H9 (cell line): ENCODE measurements around the gene FSHR. TPM values are rescaled to one million over a fixed set of nuclear protein-coding genes. Genes with fewer than 3 reads are reported as not detected.

Experiments
- DNase-seq: peaks from one replicate; pipeline ENCODE4 v3.0.0-alpha.2; 2017
- H2AFZ ChIP-seq: one replicate; pipeline ENCODE4 v1.6.1; 2013; ENCODE audit warnings: mild to moderate bottlenecking, low read length, control low read depth, moderate library complexity
- H2AK5ac ChIP-seq: 2 replicates; pipeline ENCODE4 v1.6.1; 2013; ENCODE audit warnings: low read length, control low read depth, mixed read lengths; ENCODE audit not compliant: insufficient read length
- H2BK120ac ChIP-seq: one replicate; pipeline ENCODE4 v1.6.1; 2013; ENCODE audit warnings: low read depth, mild to moderate bottlenecking, low read length, control low read depth, inconsistent platforms; ENCODE audit not compliant: poor library complexity, severe bottlenecking
- H2BK12ac ChIP-seq: 2 replicates; pipeline ENCODE4 v1.6.1; 2013; ENCODE audit warnings: low read length, control low read depth, mixed read lengths, low read depth; ENCODE audit not compliant: insufficient read length
- H2BK15ac ChIP-seq: 2 replicates; pipeline ENCODE4 v1.6.1; 2013; ENCODE audit warnings: low read depth, low read length, control low read depth
- H2BK20ac ChIP-seq: one replicate; pipeline ENCODE4 v1.6.1; 2013; ENCODE audit warnings: low read depth, mild to moderate bottlenecking, low read length, control low read depth, inconsistent platforms; ENCODE audit not compliant: poor library complexity, severe bottlenecking
- H2BK5ac ChIP-seq: 2 replicates; pipeline ENCODE4 v1.6.1; 2013; ENCODE audit warnings: low read length, control low read depth, mixed read lengths; ENCODE audit not compliant: insufficient read length
- H3K14ac ChIP-seq: 2 replicates; pipeline ENCODE4 v1.6.1; 2013; ENCODE audit warnings: low read length, control low read depth; ENCODE audit not compliant: insufficient read depth
- H3K18ac ChIP-seq: 2 replicates; pipeline ENCODE4 v1.6.1; 2013; ENCODE audit warnings: low read depth, mild to moderate bottlenecking, mixed read lengths, low read length, control low read depth; ENCODE audit not compliant: insufficient read length
- H3K23ac ChIP-seq: 2 replicates; pipeline ENCODE4 v1.6.1; 2013; ENCODE audit warnings: low read length, control low read depth, mixed read lengths, low read depth; ENCODE audit not compliant: insufficient read length
- H3K23me2 ChIP-seq: 2 replicates; pipeline ENCODE4 v1.6.1; 2013; ENCODE audit warnings: low read depth, mild to moderate bottlenecking, mixed read lengths, low read length, control low read depth; ENCODE audit not compliant: insufficient read length, poor library complexity, severe bottlenecking
- H3K27ac ChIP-seq: 2 replicates; pipeline ENCODE4 v1.5.1; 2013; ENCODE audit warnings: low read length, control low read depth, mixed read lengths, low read depth; ENCODE audit not compliant: insufficient read length
- H3K27me3 ChIP-seq: 2 replicates; pipeline ENCODE4 v1.6.1; 2013; ENCODE audit warnings: low read length, control low read depth, inconsistent platforms; ENCODE audit not compliant: insufficient read depth
- H3K4ac ChIP-seq: 2 replicates; pipeline ENCODE4 v1.6.1; 2013; ENCODE audit warnings: low read depth, mild to moderate bottlenecking, control low read depth, inconsistent platforms, low read length, moderate library complexity
- H3K4me1 ChIP-seq: 2 replicates; pipeline ENCODE4 v1.6.1; 2013; ENCODE audit warnings: low read length, control low read depth, inconsistent platforms; ENCODE audit not compliant: insufficient read depth
- H3K4me2 ChIP-seq: 2 replicates; pipeline ENCODE4 v1.6.1; 2013; ENCODE audit warnings: low read length, control low read depth, mixed read lengths; ENCODE audit not compliant: insufficient read length, insufficient read depth
- H3K56ac ChIP-seq: 2 replicates; pipeline ENCODE4 v1.6.1; 2013; ENCODE audit warnings: low read depth, mild to moderate bottlenecking, mixed read lengths, low read length, control low read depth; ENCODE audit not compliant: insufficient read length
- H3K79me1 ChIP-seq: 2 replicates; pipeline ENCODE4 v1.6.1; 2013; ENCODE audit warnings: low read depth, mild to moderate bottlenecking, moderate library complexity, low read length, control low read depth, inconsistent platforms; ENCODE audit not compliant: insufficient read depth, poor library complexity, severe bottlenecking
- H3K79me2 ChIP-seq: 2 replicates; pipeline ENCODE4 v1.6.1; 2013; ENCODE audit warnings: low read length, control low read depth, inconsistent platforms; ENCODE audit not compliant: insufficient read depth
- H3K9ac ChIP-seq: 2 replicates; pipeline ENCODE4 v1.6.1; 2013; ENCODE audit warnings: low read length, control low read depth, mixed read lengths; ENCODE audit not compliant: insufficient read length; ENCODE audit errors: extremely low read depth
- H3K9me3 ChIP-seq: one replicate; pipeline ENCODE4 v1.6.1; 2013; ENCODE audit warnings: low read depth, low read length, inconsistent platforms; ENCODE audit not compliant: control insufficient read depth
- H3T11ph ChIP-seq: one replicate; pipeline ENCODE4 v1.6.1; 2013; ENCODE audit warnings: mild to moderate bottlenecking, low read length, control low read depth, inconsistent platforms
- H4K20me1 ChIP-seq: one replicate; pipeline ENCODE4 v1.6.1; 2013; ENCODE audit not compliant: control insufficient read depth, insufficient read length, insufficient read depth
- H4K5ac ChIP-seq: 2 replicates; pipeline ENCODE4 v1.6.1; 2013; ENCODE audit warnings: low read depth, mild to moderate bottlenecking, mixed read lengths, low read length, control low read depth; ENCODE audit not compliant: insufficient read length
- H4K8ac ChIP-seq: replicated peaks from 2 replicates; pipeline ENCODE4 v1.6.1; 2013; ENCODE audit warnings: low read length, control low read depth, mixed read lengths, low read depth; ENCODE audit not compliant: insufficient read length
- H4K91ac ChIP-seq: 2 replicates; pipeline ENCODE4 v1.6.1; 2013; ENCODE audit warnings: low read depth, mild to moderate bottlenecking, moderate library complexity, mixed read lengths, low read length, control low read depth; ENCODE audit not compliant: insufficient read length
- H3K27ac Mint-ChIP-seq, 3 experiments: 2 replicates in 2 of 3; 3 replicates in 1 of 3; pipeline ENCODE4 v1.8.0; 2020 to 2021; ENCODE audit warnings: mixed read lengths in 3 of 3, mild to moderate bottlenecking in 1 of 3, moderate library complexity in 1 of 3
- H3K27me3 Mint-ChIP-seq: 2 replicates; pipeline ENCODE4 v1.8.0; 2021; ENCODE audit warnings: low read depth, mild to moderate bottlenecking, moderate library complexity, mixed read lengths
- H3K36me3 Mint-ChIP-seq, 3 experiments: 2 replicates in 2 of 3; 3 replicates in 1 of 3; pipeline ENCODE4 v1.8.0; 2020 to 2021; ENCODE audit warnings: low read depth in 3 of 3, mixed read lengths in 3 of 3; ENCODE audit not compliant: insufficient read depth in 1 of 3
- H3K4me1 Mint-ChIP-seq, 2 experiments: 2 replicates each; pipeline ENCODE4 v1.8.0; 2020; ENCODE audit warnings: mixed read lengths in 2 of 2
- H3K4me3 Mint-ChIP-seq, 2 experiments: 2 replicates in 1 of 2; 3 replicates in 1 of 2; pipeline ENCODE4 v1.8.0; 2020 to 2021; ENCODE audit warnings: mild to moderate bottlenecking in 2 of 2, mixed read lengths in 2 of 2, moderate library complexity in 1 of 2
- H3K9me3 Mint-ChIP-seq, 2 experiments: 2 replicates in 1 of 2; 3 replicates in 1 of 2; pipeline ENCODE4 v1.8.0; 2020; ENCODE audit warnings: mild to moderate bottlenecking in 2 of 2, mixed read lengths in 2 of 2, moderate library complexity in 1 of 2
- WGBS: extraction: QIAGEN DNeasy Blood & Tissue Kit; methylation state at CpG from one replicate; pipeline ENCODE4 v1.1.7; 2013; ENCODE audit warnings: missing lambda C conversion rate, low lambda C conversion rate, mixed read lengths; ENCODE audit not compliant: insufficient read length; ENCODE audit errors: extremely low coverage; 5-methylcytosine and 5-hydroxymethylcytosine counted together
- total RNA-seq: library from RNA; stranded (reverse); gene quantifications from 2 replicates; pipeline ENCODE4 v1.2.1, GENCODE V29; 2021
- TF ChIP-seq, protein P1 (sequence below): fragments of 200-600 bp; sonication (generic); conservative IDR thresholded peaks from 3 replicates; pipeline ENCODE4 v1.8.0; 2021; ENCODE audit warnings: antibody characterized with exemption, mild to moderate bottlenecking

Gene FSHR
- total RNA-seq, 1 experiment from 2014 or later = not detected

DNA sequence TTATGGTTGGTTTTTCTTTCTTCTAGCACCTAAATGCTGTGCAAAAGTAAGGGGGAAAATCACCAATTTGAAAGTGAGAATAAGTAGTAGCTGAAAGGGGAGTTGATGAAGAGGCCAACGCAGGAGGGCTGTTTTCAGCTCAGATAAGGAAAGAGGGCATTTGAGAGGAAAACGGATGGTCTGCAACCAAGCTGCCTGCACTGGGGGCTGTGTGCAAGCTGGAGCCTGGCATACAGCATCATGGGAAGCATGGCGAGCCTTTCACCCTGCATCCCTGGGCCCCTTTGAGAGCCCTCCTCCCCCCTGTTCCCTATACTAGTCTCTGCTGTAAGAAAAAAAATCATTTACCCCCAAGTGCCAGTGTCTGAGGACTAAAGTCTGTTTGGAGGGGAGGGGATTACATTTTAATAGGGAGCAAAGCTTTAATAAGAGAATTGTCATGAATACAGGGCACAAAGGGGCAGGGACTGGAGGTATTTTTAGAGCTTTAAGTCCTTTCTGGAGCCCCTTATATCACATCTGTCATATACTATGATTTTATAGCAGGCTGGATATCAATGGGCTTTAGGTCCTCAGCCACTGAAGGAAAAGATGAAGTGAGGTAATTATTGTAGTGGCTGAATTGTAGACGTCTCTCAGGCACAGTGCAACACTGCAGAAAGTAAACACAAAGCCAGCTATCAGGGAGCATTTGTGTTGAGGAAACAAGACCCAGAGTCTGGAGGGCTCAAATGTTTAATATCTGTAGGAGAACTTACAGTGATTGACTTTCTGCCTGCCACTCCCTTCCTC, 120.7 kb downstream of the FSHR start:
- Mint-ChIP-seq H3K27ac (no peak overlapping the region), H3K4me1 (peaks cover 9% of the 10 kb centered on the region in 2 experiments), H3K27me3 (no peaks in the 10 kb centered on the region), H3K4me3 (no peak overlapping the region), H3K9me3 (no peaks in the 10 kb centered on the region), H3K36me3 (no peaks in the 10 kb centered on the region)
- Histone ChIP-seq H4K20me1 (no peaks in the 10 kb centered on the region), H3K14ac (no peak overlapping the region), H4K8ac (no peak overlapping the region), H2BK12ac (no peak overlapping the region), H4K91ac (no peak overlapping the region), H3T11ph (no peak overlapping the region), H2BK120ac (no peak overlapping the region), H3K27ac (no peak overlapping the region), H2BK5ac (no peak overlapping the region), H3K23ac (no peak overlapping the region), H3K9me3 (no peaks in the 10 kb centered on the region), H3K18ac (no peak overlapping the region), H2BK15ac (no peak overlapping the region), H3K4me1 (no peaks in the 10 kb centered on the region), H3K79me1 (no peaks in the 10 kb centered on the region), H2BK20ac (no peak overlapping the region), H2AK5ac (no peak overlapping the region), H3K4me2 (no peak overlapping the region), H3K9ac (no peak overlapping the region), H3K79me2 (no peaks in the 10 kb centered on the region), H3K56ac (no peak overlapping the region), H3K27me3 (no peaks in the 10 kb centered on the region), H2AFZ (no peak overlapping the region), H4K5ac (no peak overlapping the region), H3K4ac (no peak overlapping the region), H3K23me2 (no peaks in the 10 kb centered on the region)
- WGBS = no CpG with 5 or more reads among the region's 4 CpGs
- DNase-seq = no peak
- TF ChIP-seq, protein P1, sequence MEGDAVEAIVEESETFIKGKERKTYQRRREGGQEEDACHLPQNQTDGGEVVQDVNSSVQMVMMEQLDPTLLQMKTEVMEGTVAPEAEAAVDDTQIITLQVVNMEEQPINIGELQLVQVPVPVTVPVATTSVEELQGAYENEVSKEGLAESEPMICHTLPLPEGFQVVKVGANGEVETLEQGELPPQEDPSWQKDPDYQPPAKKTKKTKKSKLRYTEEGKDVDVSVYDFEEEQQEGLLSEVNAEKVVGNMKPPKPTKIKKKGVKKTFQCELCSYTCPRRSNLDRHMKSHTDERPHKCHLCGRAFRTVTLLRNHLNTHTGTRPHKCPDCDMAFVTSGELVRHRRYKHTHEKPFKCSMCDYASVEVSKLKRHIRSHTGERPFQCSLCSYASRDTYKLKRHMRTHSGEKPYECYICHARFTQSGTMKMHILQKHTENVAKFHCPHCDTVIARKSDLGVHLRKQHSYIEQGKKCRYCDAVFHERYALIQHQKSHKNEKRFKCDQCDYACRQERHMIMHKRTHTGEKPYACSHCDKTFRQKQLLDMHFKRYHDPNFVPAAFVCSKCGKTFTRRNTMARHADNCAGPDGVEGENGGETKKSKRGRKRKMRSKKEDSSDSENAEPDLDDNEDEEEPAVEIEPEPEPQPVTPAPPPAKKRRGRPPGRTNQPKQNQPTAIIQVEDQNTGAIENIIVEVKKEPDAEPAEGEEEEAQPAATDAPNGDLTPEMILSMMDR = no peak
